Transverse colon (tissue), 4 donors: ENCODE measurements around the gene EML5.

Source experiments
- EP300 ChIP-seq: sonication (generic); formaldehyde crosslinking; IDR thresholded peaks from one replicate; pipeline ENCODE4 v1.6.1; 2017; ENCODE audit warnings: antibody characterized with exemption, low read depth
- POLR2A ChIP-seq: fragments of 450-650 bp; IDR thresholded peaks from one replicate; pipeline ENCODE4 v1.6.1; 2016; ENCODE audit warnings: antibody characterized with exemption, mild to moderate bottlenecking, moderate library complexity
- POLR2AphosphoS5 ChIP-seq, 3 donors: sonication (generic); formaldehyde crosslinking; IDR thresholded peaks; one replicate each; pipeline ENCODE4 v1.6.1; 2016; ENCODE audit warnings: antibody characterized with exemption in 3 of 3
- TF ChIP-seq, protein P1 (sequence below), 5 experiments: fragments of 200-600 bp in 3 of 5; fragments of 450-650 bp in 2 of 5; sonication (generic) in 3 of 5; IDR thresholded peaks; 1 replicate in 2 of 5; 2 replicates in 3 of 5; pipeline ENCODE4 v1.5.1; 2016 to 2017; ENCODE audit warnings: antibody characterized with exemption in 5 of 5, inconsistent platforms in 3 of 5, mild to moderate bottlenecking in 2 of 5, moderate library complexity in 1 of 5

DNA sequence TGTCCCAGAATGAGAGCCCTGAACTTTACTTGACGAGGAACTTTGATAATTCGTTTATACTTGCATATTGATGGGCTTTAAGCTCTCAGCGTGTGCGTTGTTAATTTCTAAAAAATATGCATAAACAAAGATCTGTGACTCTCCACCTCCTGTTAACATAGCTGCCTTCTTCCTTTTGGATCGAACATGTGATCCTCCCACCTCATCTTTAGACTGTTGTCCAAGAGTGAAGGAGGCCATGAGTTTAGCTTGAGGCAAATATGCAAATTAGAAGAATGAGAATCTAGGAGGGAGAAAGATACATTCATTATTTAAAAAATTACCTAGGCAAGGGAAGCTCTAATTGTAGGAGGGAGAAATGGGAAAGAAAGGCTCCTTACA lies 32.3 kb upstream of the EML5 start:
- no peak for TF ChIP-seq POLR2A
- TF ChIP-seq, protein P1, sequence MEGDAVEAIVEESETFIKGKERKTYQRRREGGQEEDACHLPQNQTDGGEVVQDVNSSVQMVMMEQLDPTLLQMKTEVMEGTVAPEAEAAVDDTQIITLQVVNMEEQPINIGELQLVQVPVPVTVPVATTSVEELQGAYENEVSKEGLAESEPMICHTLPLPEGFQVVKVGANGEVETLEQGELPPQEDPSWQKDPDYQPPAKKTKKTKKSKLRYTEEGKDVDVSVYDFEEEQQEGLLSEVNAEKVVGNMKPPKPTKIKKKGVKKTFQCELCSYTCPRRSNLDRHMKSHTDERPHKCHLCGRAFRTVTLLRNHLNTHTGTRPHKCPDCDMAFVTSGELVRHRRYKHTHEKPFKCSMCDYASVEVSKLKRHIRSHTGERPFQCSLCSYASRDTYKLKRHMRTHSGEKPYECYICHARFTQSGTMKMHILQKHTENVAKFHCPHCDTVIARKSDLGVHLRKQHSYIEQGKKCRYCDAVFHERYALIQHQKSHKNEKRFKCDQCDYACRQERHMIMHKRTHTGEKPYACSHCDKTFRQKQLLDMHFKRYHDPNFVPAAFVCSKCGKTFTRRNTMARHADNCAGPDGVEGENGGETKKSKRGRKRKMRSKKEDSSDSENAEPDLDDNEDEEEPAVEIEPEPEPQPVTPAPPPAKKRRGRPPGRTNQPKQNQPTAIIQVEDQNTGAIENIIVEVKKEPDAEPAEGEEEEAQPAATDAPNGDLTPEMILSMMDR (IDR thresholded peaks at IDR 0.05), result no peak
- no peak for TF ChIP-seq EP300
- no peak for TF ChIP-seq POLR2AphosphoS5 (IDR thresholded peaks at IDR 0.05)
